ENCODE results near the gene GPATCH11. TPM values are rescaled to one million over a fixed set of nuclear protein-coding genes. Genes with fewer than 3 reads are reported as not detected.

Gene GPATCH11
- total and polyA plus RNA-seq, 9 donors = 3.2 to 8.8 (median 6.9) TPM

GRCh38 chr2:37059841-37060240, 24.5 kb upstream of the GPATCH11 start:
- H3K36me3 ChIP-seq = no peaks in the 10 kb centered on the region
- intact Hi-C loops (cut with DNase I) = no loop called here
- WGBS, 3 donors = 72 to 82% (median 76%) methylated on average over 3 of the region's 3 CpGs
- no peak overlapping the region for H3K27ac ChIP-seq
- no peaks in the 10 kb centered on the region for H3K4me1 ChIP-seq (ENCODE audit: insufficient read depth)
- no peak for TF ChIP-seq POLR2A (IDR thresholded peaks at IDR 0.05)
- TF ChIP-seq EP300 (IDR thresholded peaks at IDR 0.05) = no peak
- TF ChIP-seq CTCF (IDR thresholded peaks at IDR 0.05) = no peak
- no peaks in the 10 kb centered on the region for H3K9me3 ChIP-seq
- no peak overlapping the region for H3K4me3 ChIP-seq
- DNase-seq = no peak
- H3K27me3 ChIP-seq = no peaks in the 10 kb centered on the region

GRCh38 chr2:37060446-37060845, 23.9 kb upstream of the GPATCH11 start:
- Histone ChIP-seq H3K27me3 (no peaks in the 10 kb centered on the region), H3K9me3 (no peaks in the 10 kb centered on the region), H3K27ac (no peak overlapping the region), H3K36me3 (no peaks in the 10 kb centered on the region), H3K4me1 (ENCODE audit: insufficient read depth) (no peaks in the 10 kb centered on the region), H3K4me3 (no peak overlapping the region)
- intact Hi-C loops (cut with DNase I) = no loop called here
- WGBS, 3 donors = 88 to 89% (median 89%) methylated on average over 7 of the region's 7 CpGs
- no peak for DNase-seq
- TF ChIP-seq EP300 (IDR thresholded peaks at IDR 0.05) (no peak), POLR2A (IDR thresholded peaks at IDR 0.05) (no peak), CTCF (IDR thresholded peaks at IDR 0.05) (no peak)

GRCh38 chr2:37061013-37061711, 23.2 kb upstream of the GPATCH11 start:
- no peaks in the 10 kb centered on the region for H3K27me3 ChIP-seq
- no peak overlapping the region for H3K4me3 ChIP-seq
- intact Hi-C loops (cut with DNase I) = no loop called here
- TF ChIP-seq POLR2A (IDR thresholded peaks at IDR 0.05) (no peak), CTCF (IDR thresholded peaks at IDR 0.05) (no peak), EP300 (IDR thresholded peaks at IDR 0.05) (no peak)
- no peaks in the 10 kb centered on the region for H3K9me3 ChIP-seq
- no peaks in the 10 kb centered on the region for H3K36me3 ChIP-seq
- no peaks in the 10 kb centered on the region for H3K4me1 ChIP-seq (ENCODE audit: insufficient read depth)
- no peak overlapping the region for H3K27ac ChIP-seq
- no peak for DNase-seq

GRCh38 chr2:37061776-37062175, 22.5 kb upstream of the GPATCH11 start:
- H3K4me1 ChIP-seq (ENCODE audit: insufficient read depth) = no peaks in the 10 kb centered on the region
- H3K4me3 ChIP-seq = no peak overlapping the region
- intact Hi-C loops (cut with DNase I) = no loop called here
- 94 to 96% (median 95%) methylated on average over 5 of the region's 5 CpGs for WGBS, 3 donors
- no peaks in the 10 kb centered on the region for H3K36me3 ChIP-seq
- H3K27me3 ChIP-seq = no peaks in the 10 kb centered on the region
- no peak for TF ChIP-seq POLR2A (IDR thresholded peaks at IDR 0.05)
- TF ChIP-seq EP300 (IDR thresholded peaks at IDR 0.05) = no peak
- TF ChIP-seq CTCF (IDR thresholded peaks at IDR 0.05) = no peak
- no peak overlapping the region for H3K27ac ChIP-seq
- no peaks in the 10 kb centered on the region for H3K9me3 ChIP-seq
- DNase-seq = no peak
